Measurements from ENCODE around the gene CACNA1A.

GRCh38 chr19:13343514-13343913 is 162.8 kb downstream of the CACNA1A start:
- TF ChIP-seq CTCF (tag by site-specific recombination; IDR thresholded peaks at IDR 0.05) (no peak), ZBTB11 (tag by site-specific recombination; conservative IDR thresholded peaks at IDR 0.05; ENCODE audit: low read depth) (no peak), REST (tag by site-specific recombination; IDR thresholded peaks at IDR 0.05) (no peak), ZNF549 (tag by site-specific recombination; IDR thresholded peaks at IDR 0.05) (no peak), RBAK (tag by site-specific recombination; IDR thresholded peaks at IDR 0.05) (no peak), ZNF121 (tag by site-specific recombination; IDR thresholded peaks at IDR 0.05) (no peak), ZNF202 (tag by site-specific recombination; IDR thresholded peaks at IDR 0.05; ENCODE audit: borderline replicate concordance) (no peak), ZNF610 (tag by site-specific recombination; IDR thresholded peaks at IDR 0.05; ENCODE audit: borderline replicate concordance) (no peak), ZNF184 (tag by site-specific recombination; IDR thresholded peaks at IDR 0.05) (no peak), ZNF449 (tag by site-specific recombination; IDR thresholded peaks at IDR 0.05) (no peak), ZNF416 (tag by site-specific recombination; IDR thresholded peaks at IDR 0.05) (no peak), ZFP69B (tag by site-specific recombination; IDR thresholded peaks at IDR 0.05) (no peak), AEBP2 (tag by site-specific recombination; IDR thresholded peaks at IDR 0.05; ENCODE audit: borderline replicate concordance) (no peak), KLF1 (tag by site-specific recombination; IDR thresholded peaks at IDR 0.05) (no peak)

Data from HEK293 (cell line).